GM12878 (cell line): ENCODE data around the gene OSM. TPM values are rescaled to one million over a fixed set of nuclear protein-coding genes. Genes with fewer than 3 reads are reported as not detected.

Source experiments
- polyA plus RNA-seq, 11 experiments: library from polyadenylated mRNA; depleted of rRNA in 4 of 11; unstranded in 6 of 11; stranded (reverse) in 5 of 11; fragments of >200 nt; fragmentation: Nextera tagmentation in 4 of 11; fragmentation: Illumina TruSeq in 1 of 11; extraction: Ambion mirVana in 4 of 11; extraction: Trizol in 1 of 11; gene quantifications; 1 replicate in 1 of 11; 2 replicates in 10 of 11; pipeline versions ENCODE4 v1.2.1 to v1.2.3, GENCODE V29; 2011 to 2016; ENCODE audit warnings: inconsistent platforms in 2 of 11, missing spikeins in 2 of 11, low read depth in 1 of 11
- total RNA-seq, 4 experiments: library from RNA; depleted of rRNA in 3 of 4; stranded (reverse); fragments of >200 nt in 3 of 4; fragmentation: Illumina TruSeq in 1 of 4; extraction: Trizol in 1 of 4; gene quantifications; 2 replicates each; pipeline versions ENCODE4 v1.2.1 to v1.2.3, GENCODE V29; 2013 to 2021

The OSM gene
- total and polyA plus RNA-seq, 10 of the 15 experiments (the other 5 are each of a cell fraction or from before 2014, with no cell fraction given) = 0.06 to 1.4 (median 0.59) TPM

Other genes starting within 250 kb of the OSM start
Only the 7 nearest of the 11 such genes appear.
- gene LIF, start 20.1 kb downstream of the OSM start, total RNA-seq (2014; rRNA removed) = 0.98 and 1.0 TPM in 2 replicates
- 0.63 and 0.83 TPM in 2 replicates for gene LIF, start 20.1 kb downstream of the OSM start, total RNA-seq (2014; rRNA removed; fragmentation: Illumina TruSeq; extraction: Trizol)
- 1.9 and 2.3 TPM in 2 replicates for gene LIF, start 20.1 kb downstream of the OSM start, total RNA-seq (2021)
- 1.9 and 3.4 TPM in 2 replicates for gene LIF, start 20.1 kb downstream of the OSM start, polyA plus RNA-seq (2011; rRNA removed)
- gene LIF, start 20.1 kb downstream of the OSM start, polyA plus RNA-seq (2014; fragmentation: Illumina TruSeq; extraction: Trizol) = 0.49 and 0.84 TPM in 2 replicates
- under 1 TPM; 0.05 to 0.09 TPM for gene LIF, start 20.1 kb downstream of the OSM start, polyA plus RNA-seq (2014; fragmentation: Nextera tagmentation; extraction: Ambion mirVana)
- 1.6 and 2.4 TPM in 2 replicates for gene LIF, start 20.1 kb downstream of the OSM start, polyA plus RNA-seq (2014; rRNA removed)
- 1 to 10 TPM in 1 of 2 experiments, under 1 TPM in 1; 0.92 to 1.3 TPM for gene LIF, start 20.1 kb downstream of the OSM start, polyA plus RNA-seq (2016; fragmentation: Nextera tagmentation; extraction: Ambion mirVana)
- 5.3 and 5.9 TPM in 2 replicates for gene CASTOR1, start 22.7 kb upstream of the OSM start, total RNA-seq (2014; rRNA removed)
- gene CASTOR1, start 22.7 kb upstream of the OSM start, total RNA-seq (2014; rRNA removed; fragmentation: Illumina TruSeq; extraction: Trizol) = 1.2 and 2.4 TPM in 2 replicates
- gene CASTOR1, start 22.7 kb upstream of the OSM start, total RNA-seq (2021) = 6.0 and 9.1 TPM in 2 replicates
- 0.65 and 1.6 TPM in 2 replicates for gene CASTOR1, start 22.7 kb upstream of the OSM start, polyA plus RNA-seq (2011; rRNA removed)
- gene CASTOR1, start 22.7 kb upstream of the OSM start, polyA plus RNA-seq (2014; fragmentation: Illumina TruSeq; extraction: Trizol) = 0.25 and 1.9 TPM in 2 replicates
- gene CASTOR1, start 22.7 kb upstream of the OSM start, polyA plus RNA-seq (2014; fragmentation: Nextera tagmentation; extraction: Ambion mirVana) = 1 to 10 TPM in 1 of 2 experiments, under 1 TPM in 1; 0.31 to 1.2 TPM
- gene CASTOR1, start 22.7 kb upstream of the OSM start, polyA plus RNA-seq (2014; rRNA removed) = 5.5 and 6.3 TPM in 2 replicates
- gene CASTOR1, start 22.7 kb upstream of the OSM start, polyA plus RNA-seq (2016; fragmentation: Nextera tagmentation; extraction: Ambion mirVana) = 1 to 10 TPM; 4.2 to 5.3 TPM
- 14.1 and 16.3 TPM in 2 replicates for gene TBC1D10A, start 60.1 kb upstream of the OSM start, total RNA-seq (2014; rRNA removed)
- gene TBC1D10A, start 60.1 kb upstream of the OSM start, total RNA-seq (2014; rRNA removed; fragmentation: Illumina TruSeq; extraction: Trizol) = 8.5 and 8.6 TPM in 2 replicates
- gene TBC1D10A, start 60.1 kb upstream of the OSM start, total RNA-seq (2021) = 22.2 and 24.3 TPM in 2 replicates
- 10.3 and 14.4 TPM in 2 replicates for gene TBC1D10A, start 60.1 kb upstream of the OSM start, polyA plus RNA-seq (2011; rRNA removed)
- gene TBC1D10A, start 60.1 kb upstream of the OSM start, polyA plus RNA-seq (2014; fragmentation: Illumina TruSeq; extraction: Trizol) = 2.0 and 7.9 TPM in 2 replicates
- under 1 TPM; 0.27 to 0.82 TPM for gene TBC1D10A, start 60.1 kb upstream of the OSM start, polyA plus RNA-seq (2014; fragmentation: Nextera tagmentation; extraction: Ambion mirVana)
- gene TBC1D10A, start 60.1 kb upstream of the OSM start, polyA plus RNA-seq (2014; rRNA removed) = 25.7 and 27.8 TPM in 2 replicates
- gene TBC1D10A, start 60.1 kb upstream of the OSM start, polyA plus RNA-seq (2016; fragmentation: Nextera tagmentation; extraction: Ambion mirVana) = 10 to 100 TPM; 17.4 to 20.8 TPM
- 47.1 and 56.1 TPM in 2 replicates for gene SF3A1, start 90.0 kb upstream of the OSM start, total RNA-seq (2014; rRNA removed)
- 14.9 and 16.9 TPM in 2 replicates for gene SF3A1, start 90.0 kb upstream of the OSM start, total RNA-seq (2014; rRNA removed; fragmentation: Illumina TruSeq; extraction: Trizol)
- gene SF3A1, start 90.0 kb upstream of the OSM start, total RNA-seq (2021) = 222 and 239 TPM in 2 replicates
- 7.8 and 28.1 TPM in 2 replicates for gene SF3A1, start 90.0 kb upstream of the OSM start, polyA plus RNA-seq (2011; rRNA removed)
- 44.7 and 78.9 TPM in 2 replicates for gene SF3A1, start 90.0 kb upstream of the OSM start, polyA plus RNA-seq (2014; fragmentation: Illumina TruSeq; extraction: Trizol)
- 10 to 100 TPM; 10.4 to 13.4 TPM for gene SF3A1, start 90.0 kb upstream of the OSM start, polyA plus RNA-seq (2014; fragmentation: Nextera tagmentation; extraction: Ambion mirVana)
- 35.8 and 63.6 TPM in 2 replicates for gene SF3A1, start 90.0 kb upstream of the OSM start, polyA plus RNA-seq (2014; rRNA removed)
- gene SF3A1, start 90.0 kb upstream of the OSM start, polyA plus RNA-seq (2016; fragmentation: Nextera tagmentation; extraction: Ambion mirVana) = 100 to 1,000 TPM; 170 to 190 TPM
- gene CCDC157, start 90.2 kb upstream of the OSM start, total RNA-seq (2014; rRNA removed) = 2.0 and 2.7 TPM in 2 replicates
- gene CCDC157, start 90.2 kb upstream of the OSM start, total RNA-seq (2014; rRNA removed; fragmentation: Illumina TruSeq; extraction: Trizol) = 0.37 and 0.72 TPM in 2 replicates
- gene CCDC157, start 90.2 kb upstream of the OSM start, total RNA-seq (2021) = 1.4 and 1.5 TPM in 2 replicates
- gene CCDC157, start 90.2 kb upstream of the OSM start, polyA plus RNA-seq (2011; rRNA removed) = 0.40 and 1.0 TPM in 2 replicates
- gene CCDC157, start 90.2 kb upstream of the OSM start, polyA plus RNA-seq (2014; fragmentation: Illumina TruSeq; extraction: Trizol) = 0.08 and 0.81 TPM in 2 replicates
- under 1 TPM; 0.10 to 0.46 TPM for gene CCDC157, start 90.2 kb upstream of the OSM start, polyA plus RNA-seq (2014; fragmentation: Nextera tagmentation; extraction: Ambion mirVana)
- 2.0 and 2.8 TPM in 2 replicates for gene CCDC157, start 90.2 kb upstream of the OSM start, polyA plus RNA-seq (2014; rRNA removed)
- 1 to 10 TPM; 1.9 to 2.8 TPM for gene CCDC157, start 90.2 kb upstream of the OSM start, polyA plus RNA-seq (2016; fragmentation: Nextera tagmentation; extraction: Ambion mirVana)
- gene RNF215, start 120.6 kb upstream of the OSM start, total RNA-seq (2014; rRNA removed) = 3.7 and 6.6 TPM in 2 replicates
- 2.1 and 3.0 TPM in 2 replicates for gene RNF215, start 120.6 kb upstream of the OSM start, total RNA-seq (2014; rRNA removed; fragmentation: Illumina TruSeq; extraction: Trizol)
- gene RNF215, start 120.6 kb upstream of the OSM start, total RNA-seq (2021) = 6.9 and 7.6 TPM in 2 replicates
- 2.9 and 3.6 TPM in 2 replicates for gene RNF215, start 120.6 kb upstream of the OSM start, polyA plus RNA-seq (2011; rRNA removed)
- 0.43 and 1.5 TPM in 2 replicates for gene RNF215, start 120.6 kb upstream of the OSM start, polyA plus RNA-seq (2014; fragmentation: Illumina TruSeq; extraction: Trizol)
- under 1 TPM in 1 of 2 experiments, not detected in 1; 0.31 TPM for gene RNF215, start 120.6 kb upstream of the OSM start, polyA plus RNA-seq (2014; fragmentation: Nextera tagmentation; extraction: Ambion mirVana)
- gene RNF215, start 120.6 kb upstream of the OSM start, polyA plus RNA-seq (2014; rRNA removed) = 3.4 and 4.7 TPM in 2 replicates
- gene RNF215, start 120.6 kb upstream of the OSM start, polyA plus RNA-seq (2016; fragmentation: Nextera tagmentation; extraction: Ambion mirVana) = under 1 TPM; 0.32 to 0.76 TPM
- gene SEC14L2, start 130.2 kb upstream of the OSM start, total RNA-seq (2014; rRNA removed) = 0.28 and 0.76 TPM in 2 replicates
- gene SEC14L2, start 130.2 kb upstream of the OSM start, total RNA-seq (2014; rRNA removed; fragmentation: Illumina TruSeq; extraction: Trizol) = 0.28 and 0.45 TPM in 2 replicates
- gene SEC14L2, start 130.2 kb upstream of the OSM start, total RNA-seq (2021) = 0.51 and 1.0 TPM in 2 replicates
- gene SEC14L2, start 130.2 kb upstream of the OSM start, polyA plus RNA-seq (2011; rRNA removed) = 0.75 and 0.99 TPM in 2 replicates
- gene SEC14L2, start 130.2 kb upstream of the OSM start, polyA plus RNA-seq (2014; fragmentation: Illumina TruSeq; extraction: Trizol) = 0.31 TPM in 1 of 2 replicates, not detected in the other
- gene SEC14L2, start 130.2 kb upstream of the OSM start, polyA plus RNA-seq (2014; fragmentation: Nextera tagmentation; extraction: Ambion mirVana) = under 1 TPM; 0.08 to 0.11 TPM
- gene SEC14L2, start 130.2 kb upstream of the OSM start, polyA plus RNA-seq (2014; rRNA removed) = 0.51 and 0.77 TPM in 2 replicates
- gene SEC14L2, start 130.2 kb upstream of the OSM start, polyA plus RNA-seq (2016; fragmentation: Nextera tagmentation; extraction: Ambion mirVana) = 1 to 10 TPM; 2.0 to 4.0 TPM